GM19395 (cell line): ENCODE measurements around the gene HRH1.

Source experiments
- ATAC-seq: cut with Tn5 transposase; IDR thresholded peaks from one replicate; pipeline ENCODE4 v1.9.1; 2021; ENCODE audit warnings: mild to moderate bottlenecking, moderate library complexity; ENCODE audit not compliant: unreplicated experiment

Gene HRH1

GRCh38 chr3:11272906-11273574, 118.7 kb downstream of the HRH1 start:
- no peak for ATAC-seq

- ATAC-seq: no peak
These were observed 119.6 kb downstream of the HRH1 start for GRCh38 chr3:11273891-11274291.

- ATAC-seq: no peak
These were observed 120.4 kb downstream of the HRH1 start for GRCh38 chr3:11274566-11275142.

GRCh38 chr3:11275926-11276325, 121.6 kb downstream of the HRH1 start:
- ATAC-seq: no peak

- ATAC-seq: no peak
These were observed 122.6 kb downstream of the HRH1 start for GRCh38 chr3:11276901-11277300.

GRCh38 chr3:11282250-11283138, 128.2 kb downstream of the HRH1 start:
- ATAC-seq: no peak

- ATAC-seq: no peak
These were observed 128.8 kb downstream of the HRH1 start for GRCh38 chr3:11283139-11283475.

- no peak for ATAC-seq
These were observed 129.7 kb downstream of the HRH1 start for GRCh38 chr3:11284011-11284410.

- no peak for ATAC-seq
These were observed 131.2 kb downstream of the HRH1 start for GRCh38 chr3:11285471-11285870.

GRCh38 chr3:11287404-11287803, 133.1 kb downstream of the HRH1 start:
- ATAC-seq: no peak

- ATAC-seq: no peak
These were observed 133.8 kb downstream of the HRH1 start for GRCh38 chr3:11288021-11288491.

- peak; percentile 72 for ATAC-seq
These were observed 134.7 kb downstream of the HRH1 start for GRCh38 chr3:11288786-11289637.

- ATAC-seq: no peak
These were observed 135.6 kb downstream of the HRH1 start for GRCh38 chr3:11289864-11290263.

GRCh38 chr3:11290743-11291680, 136.7 kb downstream of the HRH1 start:
- peak; percentile 54 for ATAC-seq

- ATAC-seq: no peak
These were observed 137.5 kb downstream of the HRH1 start for GRCh38 chr3:11291808-11292207.

GRCh38 chr3:11297126-11297525, 142.8 kb downstream of the HRH1 start:
- ATAC-seq: no peak

- peak; percentile 93 for ATAC-seq
These were observed 146.7 kb downstream of the HRH1 start for GRCh38 chr3:11300970-11301369.

GRCh38 chr3:11302444-11302843, 148.2 kb downstream of the HRH1 start:
- no peak for ATAC-seq

- no peak for ATAC-seq
These were observed 149.9 kb downstream of the HRH1 start for GRCh38 chr3:11304175-11304574.

GRCh38 chr3:11305509-11305908, 151.2 kb downstream of the HRH1 start:
- ATAC-seq: no peak
